ENCODE results near the gene UQCRH.
A peak's percentile ranks its signal among the peaks of the same experiment; 100 is the strongest.

DNA sequence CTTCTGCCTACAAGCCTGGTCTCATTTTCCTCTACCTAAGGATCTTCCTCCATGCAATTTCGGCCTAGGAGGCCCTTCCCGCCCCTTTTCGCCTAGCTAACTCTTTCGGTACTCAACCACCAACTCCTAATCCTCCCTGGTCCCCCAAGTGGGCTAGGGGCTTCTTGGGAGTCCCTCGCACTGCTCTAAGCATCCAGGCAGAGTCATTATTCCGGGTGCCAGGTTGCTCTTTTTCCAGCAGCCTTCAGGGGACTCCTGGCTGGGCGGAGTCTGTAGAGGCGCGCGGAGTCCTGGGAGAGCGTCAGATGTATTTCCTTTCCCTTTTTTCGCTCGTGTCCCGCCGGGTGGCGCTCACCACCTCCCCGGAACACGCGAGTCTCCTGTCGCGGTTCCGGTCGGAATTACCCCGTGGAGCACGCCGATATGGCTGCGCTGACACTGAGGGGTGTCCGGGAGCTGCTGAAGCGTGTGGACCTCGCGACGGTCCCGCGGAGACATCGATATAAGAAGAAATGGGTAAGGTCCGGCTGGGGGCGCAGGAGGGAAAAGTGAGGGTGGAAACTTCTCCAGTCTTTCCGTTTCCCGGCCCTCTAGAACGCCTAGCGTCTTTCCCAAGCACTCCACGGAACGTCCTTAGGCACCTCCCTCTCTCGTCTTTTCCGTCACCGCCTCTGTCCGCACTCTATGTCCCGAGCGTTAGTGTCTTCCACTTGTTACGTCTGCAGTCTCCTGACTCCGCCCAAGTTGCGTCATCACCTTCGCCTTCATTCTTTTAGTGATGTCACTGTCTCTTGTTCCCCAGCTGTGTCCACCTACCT, 37.1 kb downstream of the UQCRH start, which contains the start of gene NSUN4:
- TF ChIP-seq CTCF (IDR thresholded peaks at IDR 0.05; ENCODE audit: insufficient read depth, low read length, poor library complexity, severe bottlenecking) (peak; percentile 87), EZH2phosphoT487 (conservative IDR thresholded peaks at IDR 0.05; ENCODE audit: low read length) (no peak)
